Mucosa of rectum (tissue), 2 donors: Measurements from ENCODE around the gene STKLD1.
"Not testable (repeated sequence)": the region's sequence is repeated elsewhere in the genome, so short reads cannot be mapped to it uniquely, and the experiment has no call there.

ENCODE experiments used
- H3K27ac ChIP-seq, 2 donors: one replicate each; pipeline ENCODE4 v1.7.0; 2013; ENCODE audit warnings: inconsistent platforms in 2 of 2, low read depth in 2 of 2, low read length in 2 of 2
- H3K27me3 ChIP-seq, 2 donors: one replicate each; pipeline ENCODE4 v1.7.0; 2013; ENCODE audit warnings: low read length in 2 of 2; ENCODE audit not compliant: control insufficient read depth in 2 of 2, insufficient read depth in 2 of 2
- H3K36me3 ChIP-seq, 2 donors: one replicate each; pipeline ENCODE4 v1.7.0; 2013; ENCODE audit warnings: low read length in 2 of 2; ENCODE audit not compliant: control insufficient read depth in 2 of 2, insufficient read depth in 2 of 2
- H3K4me1 ChIP-seq, 2 donors: one replicate each; pipeline ENCODE4 v1.7.0; 2013; ENCODE audit warnings: low read length in 2 of 2, mild to moderate bottlenecking in 1 of 2; ENCODE audit not compliant: control insufficient read depth in 2 of 2, insufficient read depth in 2 of 2
- H3K4me3 ChIP-seq, 2 donors: one replicate each; pipeline ENCODE4 v1.7.0; 2013; ENCODE audit warnings: low read length in 2 of 2
- H3K9ac ChIP-seq, 2 donors: one replicate each; pipeline ENCODE4 v1.7.0; 2013; ENCODE audit warnings: low read length in 2 of 2, low read depth in 1 of 2, mild to moderate bottlenecking in 1 of 2
- H3K9me3 ChIP-seq, 2 donors: one replicate each; pipeline ENCODE4 v1.7.0; 2013; ENCODE audit warnings: low read length in 2 of 2; ENCODE audit not compliant: control insufficient read depth in 2 of 2
- donor health status: healthy.
- donor health status: Normal muscosa, but diverticular disease.

The STKLD1 gene

DNA sequence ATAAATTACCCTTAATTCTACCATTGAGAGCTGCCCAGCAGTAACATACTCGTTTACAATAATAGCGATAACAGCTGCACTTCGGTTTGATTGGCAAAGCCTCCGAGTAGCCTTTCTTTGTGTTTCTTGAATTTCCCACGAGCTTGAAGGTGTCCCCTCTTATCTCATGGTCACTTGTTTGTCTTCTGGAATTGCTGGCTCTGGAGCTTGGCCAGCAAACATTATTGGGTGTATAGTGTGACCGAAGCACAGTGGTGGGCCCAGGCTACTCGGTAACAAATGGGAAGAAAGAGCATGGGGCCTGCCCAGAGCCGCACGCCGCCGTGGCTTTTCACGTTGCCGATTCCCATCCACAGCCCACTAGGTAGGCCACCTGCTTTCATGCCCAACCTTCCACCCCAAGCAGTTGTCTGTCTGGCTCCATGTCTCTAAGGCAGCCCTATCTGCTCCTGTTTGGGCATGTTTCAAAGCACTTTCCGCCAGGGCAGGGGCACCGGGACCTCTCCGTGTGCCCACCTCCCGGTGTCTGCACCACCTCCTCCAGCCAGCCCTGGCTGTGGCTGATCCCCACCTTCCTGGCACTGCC, 8.7 kb downstream of the STKLD1 start:
- Histone ChIP-seq H3K9me3 (no peaks in the 10 kb centered on the region), H3K27ac (no peak overlapping the region), H3K27me3 (no peaks in the 10 kb centered on the region), H3K4me3 (no peak overlapping the region), H3K4me1 (no peaks in the 10 kb centered on the region), H3K36me3 (no peaks in the 10 kb centered on the region), H3K9ac (no peak overlapping the region)

DNA sequence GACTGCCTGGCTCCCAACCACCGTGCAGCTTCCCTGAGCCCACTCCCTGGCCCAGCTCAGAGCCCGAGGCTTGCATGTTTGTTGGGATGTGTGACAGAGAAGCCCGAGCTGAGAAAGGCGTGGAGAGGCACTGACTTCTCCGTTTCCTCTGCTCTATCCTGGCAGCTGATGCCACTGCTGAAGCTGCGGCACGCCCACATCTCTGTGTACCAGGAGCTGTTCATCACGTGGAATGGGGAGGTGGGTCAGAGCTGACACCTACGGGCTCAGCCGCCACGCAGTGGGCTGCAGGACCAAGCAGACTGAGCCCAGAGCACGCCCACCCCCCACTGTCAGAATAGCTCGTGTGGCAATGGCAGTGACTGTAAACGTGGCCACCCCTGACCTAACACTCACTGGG, 9.3 kb downstream of the STKLD1 start:
- H3K36me3 ChIP-seq, result no peaks in the 10 kb centered on the region
- no peak overlapping the region for H3K4me3 ChIP-seq
- no peak overlapping the region for H3K9ac ChIP-seq
- H3K4me1 ChIP-seq, result no peaks in the 10 kb centered on the region
- no peaks in the 10 kb centered on the region for H3K9me3 ChIP-seq
- no peak overlapping the region for H3K27ac ChIP-seq
- no peaks in the 10 kb centered on the region for H3K27me3 ChIP-seq

DNA sequence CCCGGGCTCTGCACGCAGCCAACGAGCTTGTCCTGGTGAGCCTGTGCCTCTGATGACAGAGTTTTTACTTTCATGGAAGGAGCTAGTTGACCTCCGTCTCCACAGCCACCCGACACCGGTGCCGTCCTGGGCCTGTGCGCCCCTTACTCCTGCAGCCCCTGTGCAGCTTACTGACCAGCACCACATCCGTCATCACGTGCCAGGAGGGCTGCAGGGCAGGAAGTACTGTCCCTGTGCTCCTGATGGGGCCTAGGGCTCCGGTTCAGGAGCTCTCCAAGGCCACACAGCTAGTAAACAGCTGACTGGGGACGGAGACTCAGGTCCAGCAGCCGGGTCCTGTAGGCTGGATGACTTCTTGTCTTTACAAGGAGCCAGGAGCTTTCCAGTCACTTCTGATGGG, 10.2 kb downstream of the STKLD1 start:
- H3K4me3 ChIP-seq, result no peak overlapping the region

DNA sequence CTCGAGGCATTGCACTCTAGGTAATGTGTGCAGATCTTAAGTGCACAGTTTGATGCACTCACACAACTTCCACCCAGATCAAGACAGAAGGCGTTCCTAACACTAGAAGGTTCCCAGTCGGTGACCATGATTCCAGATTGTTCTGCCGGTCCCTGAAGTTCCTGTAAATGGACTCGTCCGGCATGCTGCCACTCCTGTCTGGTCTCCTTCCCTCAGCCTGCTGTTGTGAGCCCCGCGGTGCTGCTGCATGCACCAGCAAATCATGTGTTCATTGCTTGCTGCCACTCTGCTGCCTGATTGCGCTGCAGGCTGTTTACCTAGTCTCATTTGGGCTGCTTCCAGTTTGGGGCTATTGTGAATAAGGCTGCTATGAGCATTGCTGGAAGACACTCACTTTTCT, 11.5 kb downstream of the STKLD1 start:
- H3K36me3 ChIP-seq, result no peaks in the 10 kb centered on the region
- no peak overlapping the region for H3K9ac ChIP-seq
- H3K27me3 ChIP-seq, result no peaks in the 10 kb centered on the region
- no peaks in the 10 kb centered on the region for H3K9me3 ChIP-seq
- no peak overlapping the region for H3K4me3 ChIP-seq
- H3K4me1 ChIP-seq, result no peaks in the 10 kb centered on the region
- H3K27ac ChIP-seq, result no peak overlapping the region

More for the DNA sequence above, 10.2 kb downstream of the STKLD1 start:
- Histone ChIP-seq H3K9me3 (no peaks in the 10 kb centered on the region), H3K4me1 (no peaks in the 10 kb centered on the region), H3K27me3 (no peaks in the 10 kb centered on the region), H3K36me3 (no peaks in the 10 kb centered on the region), H3K27ac (no peak overlapping the region), H3K9ac (no peak overlapping the region)

DNA sequence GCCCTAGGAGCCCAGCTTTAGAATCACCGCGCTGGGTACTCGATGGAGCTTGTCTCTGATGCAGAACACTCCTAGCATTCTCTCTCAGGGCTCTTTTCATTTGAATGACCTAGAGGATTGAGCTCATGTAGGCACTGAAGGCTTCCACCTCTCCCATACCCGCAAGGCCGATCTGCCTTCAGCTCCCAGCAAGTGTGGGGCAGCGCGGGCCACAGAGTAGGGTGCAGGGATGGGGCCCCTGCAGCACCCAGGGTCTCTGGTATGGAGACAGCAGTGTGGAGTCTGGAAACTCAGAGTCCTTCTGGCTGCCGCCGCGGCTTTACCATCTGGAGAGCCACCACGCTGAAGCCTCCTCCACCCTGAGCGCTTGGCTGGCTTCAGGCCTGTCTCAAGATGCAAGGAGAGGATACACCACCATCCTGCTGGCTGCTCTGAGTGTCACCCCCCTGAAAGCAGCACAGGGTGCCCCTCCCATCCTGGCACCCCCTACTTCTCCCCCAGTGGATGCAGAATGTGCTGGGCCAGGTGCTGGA, 12.9 kb downstream of the STKLD1 start:
- Histone ChIP-seq H3K4me3 (no peak overlapping the region), H3K27me3 (no peaks in the 10 kb centered on the region), H3K27ac (no peak overlapping the region), H3K9ac (no peak overlapping the region), H3K9me3 (no peaks in the 10 kb centered on the region), H3K36me3 (no peaks in the 10 kb centered on the region), H3K4me1 (no peaks in the 10 kb centered on the region)

DNA sequence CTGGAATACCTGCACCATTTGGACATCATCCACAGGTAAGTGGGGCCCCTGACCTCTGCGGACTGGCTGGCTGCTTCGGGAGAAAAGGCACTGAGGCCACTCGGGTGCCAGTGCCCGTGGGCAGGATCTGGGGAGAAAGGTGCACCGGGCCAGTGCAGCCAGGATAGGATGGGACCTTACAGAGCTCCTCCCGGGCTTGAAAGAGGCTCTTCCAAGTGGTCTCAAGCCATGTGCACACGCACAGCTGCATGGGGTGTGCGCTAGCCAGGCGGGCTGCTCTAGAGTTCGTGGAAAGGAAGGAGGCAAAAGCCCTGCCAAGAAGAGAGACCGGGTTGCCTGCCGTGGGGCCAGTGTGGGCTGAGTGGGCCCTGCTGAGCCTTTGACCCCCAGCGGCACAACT, 13.4 kb downstream of the STKLD1 start:
- no peaks in the 10 kb centered on the region for H3K36me3 ChIP-seq
- no peak overlapping the region for H3K27ac ChIP-seq
- no peaks in the 10 kb centered on the region for H3K4me1 ChIP-seq
- peaks cover 0 to 1% of the 10 kb centered on the region in 2 donors for H3K27me3 ChIP-seq
- H3K9ac ChIP-seq, result no peak overlapping the region
- no peak overlapping the region for H3K4me3 ChIP-seq
- no peaks in the 10 kb centered on the region for H3K9me3 ChIP-seq

- H3K9me3 ChIP-seq, result no peaks in the 10 kb centered on the region
- peaks cover 0 to 5% of the 10 kb centered on the region in 2 donors for H3K27me3 ChIP-seq
- no peak overlapping the region for H3K4me3 ChIP-seq
- H3K36me3 ChIP-seq, result no peaks in the 10 kb centered on the region
- no peak overlapping the region for H3K27ac ChIP-seq
- no peaks in the 10 kb centered on the region for H3K4me1 ChIP-seq
- H3K9ac ChIP-seq, result no peak overlapping the region
Measured at GRCh38 chr9:133390713-133391112, 14.5 kb downstream of the STKLD1 start.

DNA sequence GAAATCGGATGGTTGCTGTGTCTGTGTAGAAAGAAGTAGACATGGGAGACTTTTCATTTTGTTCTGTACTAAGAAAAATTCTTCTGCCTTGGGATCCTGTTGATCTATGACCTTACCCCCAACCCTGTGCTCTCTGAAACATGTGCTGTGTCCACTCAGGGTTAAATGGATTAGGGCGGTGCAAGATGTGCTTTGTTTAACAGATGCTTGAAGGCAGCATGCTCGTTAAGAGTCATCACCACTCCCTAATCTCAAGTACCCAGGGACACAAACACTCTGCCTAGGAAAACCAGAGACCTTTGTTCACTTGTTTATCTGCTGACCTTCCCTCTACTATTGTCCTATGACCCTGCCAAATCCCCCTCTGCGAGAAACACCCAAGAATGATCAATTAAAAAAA, 15.3 kb downstream of the STKLD1 start:
- H3K9me3 ChIP-seq, H3K4me3 ChIP-seq, H3K36me3 ChIP-seq, H3K27ac ChIP-seq, H3K27me3 ChIP-seq, H3K4me1 ChIP-seq, H3K9ac ChIP-seq: not testable (repeated sequence)

DNA sequence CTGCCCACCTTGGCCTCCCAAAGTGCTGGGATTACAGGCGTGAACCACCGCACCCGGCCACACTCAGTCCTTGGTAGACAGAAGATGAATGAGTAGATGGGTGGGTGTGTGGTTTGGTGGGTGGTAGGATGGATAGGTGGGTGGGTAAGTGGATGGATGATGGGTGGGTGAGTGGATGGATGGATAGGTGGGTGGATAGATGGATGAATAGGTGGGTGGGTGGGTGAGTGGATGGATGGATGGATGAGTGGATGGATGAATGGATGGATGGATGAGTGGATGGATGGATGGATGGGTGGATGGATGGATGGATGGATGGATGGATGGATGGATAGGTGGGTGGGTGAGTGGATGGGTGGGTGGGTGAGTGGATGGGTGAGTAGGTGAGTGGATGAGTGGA, 16.1 kb downstream of the STKLD1 start:
- not testable (repeated sequence) for H3K4me3 ChIP-seq, H3K27ac ChIP-seq, H3K9me3 ChIP-seq, H3K4me1 ChIP-seq, H3K9ac ChIP-seq, H3K36me3 ChIP-seq, H3K27me3 ChIP-seq

DNA sequence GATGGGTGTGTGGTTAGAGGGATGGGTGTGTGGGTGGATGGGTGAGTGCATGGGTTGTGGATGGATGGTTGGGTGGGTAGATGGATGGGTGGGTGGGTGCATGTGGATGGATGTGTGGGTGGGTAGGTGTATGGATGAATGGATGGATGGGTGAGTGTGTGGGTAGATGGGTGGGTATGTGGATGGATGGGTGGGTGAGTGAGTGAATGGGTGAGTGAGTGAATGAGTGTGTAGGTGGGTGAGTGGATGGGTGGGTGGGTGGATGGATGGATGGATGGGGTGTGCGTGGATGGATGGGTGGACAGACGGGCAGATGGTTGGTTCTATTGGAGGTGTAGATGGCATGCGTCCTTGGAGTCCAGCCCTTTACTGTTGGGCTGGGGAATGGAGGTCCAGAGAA, 17.2 kb downstream of the STKLD1 start:
- no peaks in the 10 kb centered on the region for H3K4me1 ChIP-seq
- no peak overlapping the region for H3K27ac ChIP-seq
- H3K36me3 ChIP-seq, result no peaks in the 10 kb centered on the region
- H3K4me3 ChIP-seq, result no peak overlapping the region
- H3K27me3 ChIP-seq, result peaks cover 5 to 13% of the 10 kb centered on the region in 2 donors
- H3K9me3 ChIP-seq, result no peaks in the 10 kb centered on the region
- no peak overlapping the region for H3K9ac ChIP-seq
